Mesendoderm (in vitro differentiated cells): ENCODE results near the gene CRACR2A.
A peak's percentile ranks its signal among the peaks of the same experiment; 100 is the strongest.

ENCODE experiments used
- DNase-seq: peaks from one replicate; pipeline ENCODE4 v3.0.0; 2013
- H2AK5ac ChIP-seq: 2 replicates; pipeline ENCODE4 v1.6.1; 2013; ENCODE audit warnings: low read length, inconsistent platforms
- H2BK120ac ChIP-seq: 2 replicates; pipeline ENCODE4 v1.6.1; 2013; ENCODE audit warnings: low read depth, mild to moderate bottlenecking, low read length, moderate library complexity, mixed read lengths
- H2BK15ac ChIP-seq: replicated peaks from 2 replicates; pipeline ENCODE4 v1.6.1; 2013; ENCODE audit warnings: low read depth, mild to moderate bottlenecking, moderate library complexity
- H2BK5ac ChIP-seq: 2 replicates; pipeline ENCODE4 v1.6.1; 2013; ENCODE audit warnings: low read length, inconsistent platforms
- H3K18ac ChIP-seq: 2 replicates; pipeline ENCODE4 v1.6.1; 2013; ENCODE audit warnings: mild to moderate bottlenecking, low read length, mixed read lengths
- H3K23ac ChIP-seq: one replicate; pipeline ENCODE4 v1.6.1; 2013; ENCODE audit warnings: low read length
- H3K27ac ChIP-seq: 2 replicates; pipeline ENCODE4 v1.5.1; 2013; ENCODE audit warnings: low read depth, mild to moderate bottlenecking, inconsistent platforms, low read length, moderate library complexity
- H3K27me3 ChIP-seq: 2 replicates; pipeline ENCODE4 v1.6.1; 2013; ENCODE audit warnings: low read length, control low read depth, mild to moderate bottlenecking, inconsistent platforms; ENCODE audit not compliant: insufficient read depth, poor library complexity
- H3K36me3 ChIP-seq: 2 replicates; pipeline ENCODE4 v1.6.1; 2013; ENCODE audit warnings: low read length, inconsistent platforms; ENCODE audit not compliant: control insufficient read depth, insufficient read depth
- H3K4ac ChIP-seq: one replicate; pipeline ENCODE4 v1.6.1; 2013; ENCODE audit warnings: low read depth, mild to moderate bottlenecking, low read length, moderate library complexity
- H3K4me1 ChIP-seq: 2 replicates; pipeline ENCODE4 v1.6.1; 2013; ENCODE audit warnings: low read depth, low read length, inconsistent platforms; ENCODE audit not compliant: control insufficient read depth
- H3K4me2 ChIP-seq: 2 replicates; pipeline ENCODE4 v1.6.1; 2013; ENCODE audit warnings: low read length
- H3K4me3 ChIP-seq: 2 replicates; pipeline ENCODE4 v1.5.1; 2013; ENCODE audit warnings: mild to moderate bottlenecking, low read length
- H3K56ac ChIP-seq: one replicate; pipeline ENCODE4 v1.6.1; 2013; ENCODE audit warnings: low read length
- H3K79me1 ChIP-seq: 2 replicates; pipeline ENCODE4 v1.6.1; 2013; ENCODE audit warnings: low read length, inconsistent platforms
- H3K79me2 ChIP-seq: 2 replicates; pipeline ENCODE4 v1.6.1; 2013; ENCODE audit warnings: mild to moderate bottlenecking, low read length; ENCODE audit not compliant: control insufficient read depth, insufficient read depth
- H3K9ac ChIP-seq: 2 replicates; pipeline ENCODE4 v1.6.1; 2013; ENCODE audit warnings: low read length, inconsistent platforms
- H4K5ac ChIP-seq: one replicate; pipeline ENCODE4 v1.6.1; 2013; ENCODE audit warnings: low read length
- H4K8ac ChIP-seq: one replicate; pipeline ENCODE4 v1.6.1; 2013; ENCODE audit warnings: low read depth, mild to moderate bottlenecking, control low read depth, low read length, moderate library complexity
- WGBS: extraction: QIAGEN DNeasy Blood & Tissue Kit; methylation state at CpG from one replicate; pipeline ENCODE4 v1.1.7; 2013; ENCODE audit warnings: low lambda C conversion rate, missing lambda C conversion rate; ENCODE audit not compliant: insufficient coverage; ENCODE audit errors: extremely low coverage; 5-methylcytosine and 5-hydroxymethylcytosine counted together

Gene CRACR2A

DNA sequence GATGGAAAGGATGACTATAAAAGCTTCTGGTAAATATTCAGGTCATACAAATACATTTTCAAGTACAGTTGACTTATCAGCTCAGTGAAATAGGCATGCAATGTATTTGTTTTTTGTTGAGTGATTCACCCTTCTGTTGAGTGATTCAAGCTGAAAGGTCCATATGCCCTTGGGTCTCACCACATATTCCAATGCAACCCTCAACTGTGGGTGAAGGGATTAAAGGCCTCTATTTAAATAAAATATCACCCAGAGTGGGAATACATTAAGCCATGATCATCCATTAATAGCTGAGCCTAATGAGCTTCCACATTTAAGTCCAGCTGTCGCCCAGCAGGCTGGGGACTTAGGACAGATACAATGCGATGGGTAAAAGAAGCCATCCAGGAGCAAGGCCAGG, 120.2 kb downstream of the CRACR2A start:
- no peaks in the 10 kb centered on the region for H3K27me3 ChIP-seq
- DNase-seq, result no peak
- H3K27ac ChIP-seq, result no peak overlapping the region
- no peak overlapping the region for H2BK15ac ChIP-seq
- no peak overlapping the region for H4K5ac ChIP-seq
- H3K79me2 ChIP-seq, result no peaks in the 10 kb centered on the region
- H4K8ac ChIP-seq, result no peak overlapping the region
- no peak overlapping the region for H3K4me3 ChIP-seq
- no peak overlapping the region for H3K4ac ChIP-seq
- H3K4me1 ChIP-seq, result no peaks in the 10 kb centered on the region
- no peak overlapping the region for H3K23ac ChIP-seq
- no peak overlapping the region for H2BK5ac ChIP-seq
- no peaks in the 10 kb centered on the region for H3K36me3 ChIP-seq
- no peak overlapping the region for H3K56ac ChIP-seq
- no peak overlapping the region for H3K18ac ChIP-seq
- WGBS, result no CpG with 5 or more reads among the region's 2 CpGs
- H2BK120ac ChIP-seq, result no peak overlapping the region
- no peak overlapping the region for H2AK5ac ChIP-seq
- H3K79me1 ChIP-seq, result no peaks in the 10 kb centered on the region
- H3K9ac ChIP-seq, result no peak overlapping the region
- no peak overlapping the region for H3K4me2 ChIP-seq

DNA sequence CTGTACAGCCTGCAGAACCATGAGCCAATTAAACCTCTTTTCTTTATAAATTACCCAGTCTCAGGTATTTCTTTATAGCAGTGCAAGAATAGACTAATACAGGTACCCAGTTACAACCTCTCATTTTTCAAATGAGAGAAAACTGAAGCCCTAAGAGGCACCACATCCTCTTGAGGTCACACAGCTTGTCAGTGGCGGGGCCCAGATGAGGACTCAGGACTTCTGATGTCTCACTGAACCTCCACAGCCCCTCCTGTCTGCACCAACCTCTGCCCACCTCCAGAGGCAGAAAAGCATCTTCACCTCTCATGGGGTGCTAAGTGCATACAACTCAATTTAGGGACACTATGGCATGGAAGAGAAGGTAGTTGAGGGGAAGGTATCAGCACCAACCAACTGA, 120.7 kb downstream of the CRACR2A start:
- no peaks in the 10 kb centered on the region for H3K79me1 ChIP-seq
- no peak overlapping the region for H3K4me3 ChIP-seq
- no peak overlapping the region for H2AK5ac ChIP-seq
- no peaks in the 10 kb centered on the region for H3K27me3 ChIP-seq
- no peak overlapping the region for H2BK5ac ChIP-seq
- no peak overlapping the region for H4K5ac ChIP-seq
- H3K23ac ChIP-seq, result no peak overlapping the region
- no peak overlapping the region for H3K18ac ChIP-seq
- no peak overlapping the region for H2BK15ac ChIP-seq
- WGBS, result no CpG with 5 or more reads among the region's 1 CpG
- no peak overlapping the region for H3K4ac ChIP-seq
- H3K4me1 ChIP-seq, result no peaks in the 10 kb centered on the region
- no peak overlapping the region for H3K9ac ChIP-seq
- no peaks in the 10 kb centered on the region for H3K36me3 ChIP-seq
- no peak overlapping the region for H4K8ac ChIP-seq
- no peak overlapping the region for H3K56ac ChIP-seq
- DNase-seq, result no peak
- H3K4me2 ChIP-seq, result no peak overlapping the region
- H3K27ac ChIP-seq, result no peak overlapping the region
- no peak overlapping the region for H2BK120ac ChIP-seq
- no peaks in the 10 kb centered on the region for H3K79me2 ChIP-seq

DNA sequence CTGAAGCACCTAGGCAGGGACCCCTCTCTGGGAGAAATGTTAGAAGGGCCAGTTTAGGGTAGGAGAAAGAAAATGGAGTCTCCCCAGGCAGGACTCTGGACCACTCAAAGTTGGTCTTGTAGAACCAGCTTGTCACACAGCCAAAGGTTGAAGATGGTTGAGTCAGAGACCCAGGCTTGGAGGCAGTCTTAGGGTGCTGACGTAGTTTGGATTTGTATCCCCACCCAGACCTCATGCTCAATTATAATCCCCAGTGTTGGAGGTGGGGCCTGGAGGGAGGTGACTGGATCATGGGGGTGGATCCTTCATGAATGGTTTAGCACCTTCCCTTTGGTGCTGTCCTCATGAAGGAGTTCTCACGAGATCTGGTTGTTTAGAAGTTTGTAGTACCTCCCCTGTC, 121.2 kb downstream of the CRACR2A start:
- no peaks in the 10 kb centered on the region for H3K27me3 ChIP-seq
- WGBS, result no CpG with 5 or more reads among the region's 2 CpGs
- no peaks in the 10 kb centered on the region for H3K36me3 ChIP-seq
- no peak overlapping the region for H2BK120ac ChIP-seq
- H3K56ac ChIP-seq, result no peak overlapping the region
- no peak for DNase-seq
- H3K27ac ChIP-seq, result no peak overlapping the region
- no peak overlapping the region for H2BK15ac ChIP-seq
- H3K4me1 ChIP-seq, result no peaks in the 10 kb centered on the region
- no peaks in the 10 kb centered on the region for H3K79me1 ChIP-seq
- no peak overlapping the region for H2AK5ac ChIP-seq
- H3K4ac ChIP-seq, result no peak overlapping the region
- H2BK5ac ChIP-seq, result no peak overlapping the region
- no peak overlapping the region for H3K4me2 ChIP-seq
- no peak overlapping the region for H3K9ac ChIP-seq
- H3K4me3 ChIP-seq, result no peak overlapping the region
- H4K5ac ChIP-seq, result no peak overlapping the region
- H3K79me2 ChIP-seq, result no peaks in the 10 kb centered on the region
- H4K8ac ChIP-seq, result no peak overlapping the region
- no peak overlapping the region for H3K23ac ChIP-seq
- no peak overlapping the region for H3K18ac ChIP-seq

DNA sequence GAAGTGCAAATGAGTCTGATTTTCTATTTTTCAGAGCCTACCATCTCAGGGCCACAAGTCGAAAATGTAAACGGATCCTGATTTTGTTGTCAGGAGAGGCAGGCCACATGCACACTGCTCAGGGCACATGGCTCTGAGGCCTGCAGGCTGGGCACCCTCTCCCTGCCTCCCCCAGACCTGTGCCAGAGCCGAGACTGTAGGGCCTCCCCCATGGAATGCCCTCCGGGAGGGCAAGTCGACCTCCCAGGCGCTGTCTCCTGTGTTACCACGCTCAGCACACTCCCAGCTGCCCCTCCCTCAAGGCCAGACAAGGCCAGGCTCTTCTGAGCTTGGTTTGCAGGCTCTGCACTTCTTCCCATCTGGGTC, 121.7 kb downstream of the CRACR2A start:
- WGBS, result no CpG with 5 or more reads among the region's 7 CpGs
- no peaks in the 10 kb centered on the region for H3K27me3 ChIP-seq
- no peak overlapping the region for H3K23ac ChIP-seq
- H3K36me3 ChIP-seq, result no peaks in the 10 kb centered on the region
- H3K79me2 ChIP-seq, result no peaks in the 10 kb centered on the region
- H3K56ac ChIP-seq, result no peak overlapping the region
- no peaks in the 10 kb centered on the region for H3K4me1 ChIP-seq
- no peak overlapping the region for H3K27ac ChIP-seq
- no peak overlapping the region for H3K18ac ChIP-seq
- no peak overlapping the region for H3K4ac ChIP-seq
- DNase-seq, result no peak
- H4K5ac ChIP-seq, result no peak overlapping the region
- no peak overlapping the region for H2BK5ac ChIP-seq
- H3K4me2 ChIP-seq, result no peak overlapping the region
- H3K79me1 ChIP-seq, result no peaks in the 10 kb centered on the region
- H2AK5ac ChIP-seq, result no peak overlapping the region
- H2BK120ac ChIP-seq, result no peak overlapping the region
- H4K8ac ChIP-seq, result no peak overlapping the region
- H3K4me3 ChIP-seq, result no peak overlapping the region
- no peak overlapping the region for H2BK15ac ChIP-seq
- no peak overlapping the region for H3K9ac ChIP-seq

DNA sequence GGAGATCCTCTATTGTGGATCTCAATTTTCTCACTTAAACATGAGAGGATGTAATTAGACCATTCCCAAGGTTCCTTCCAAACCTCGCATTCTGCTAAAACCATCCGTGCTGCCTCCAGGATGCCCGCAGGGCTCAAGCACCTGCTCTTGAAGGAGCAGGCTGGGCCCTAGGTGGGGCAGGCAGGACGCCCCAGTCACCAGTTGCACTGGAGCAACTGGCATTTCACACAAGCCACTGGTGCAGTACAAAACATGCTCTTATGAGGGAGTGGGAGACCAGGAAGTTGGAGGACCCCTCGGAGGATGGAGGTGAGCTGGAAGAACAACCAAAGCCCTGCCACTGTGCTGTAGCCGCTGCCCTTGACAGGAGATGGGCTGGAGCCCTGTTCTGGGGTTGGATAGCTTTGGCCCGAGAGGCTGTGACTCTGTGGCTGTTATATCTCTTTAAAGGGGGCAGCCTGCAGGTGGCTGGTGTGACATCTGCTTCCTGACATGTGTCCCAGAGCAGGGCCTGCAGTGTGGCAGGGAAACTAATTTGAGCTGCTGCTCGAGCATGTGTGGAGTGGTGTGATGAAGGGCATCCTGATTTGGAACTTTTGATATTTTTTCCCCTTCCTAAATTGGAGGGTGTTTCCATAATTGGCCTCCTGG, 122.2 kb downstream of the CRACR2A start:
- H3K4me2 ChIP-seq, result no peak overlapping the region
- H4K8ac ChIP-seq, result no peak overlapping the region
- no peak overlapping the region for H2BK15ac ChIP-seq
- H4K5ac ChIP-seq, result no peak overlapping the region
- no CpG with 5 or more reads among the region's 8 CpGs for WGBS
- no peak overlapping the region for H3K56ac ChIP-seq
- H3K36me3 ChIP-seq, result no peaks in the 10 kb centered on the region
- DNase-seq, result no peak
- no peak overlapping the region for H3K4me3 ChIP-seq
- no peak overlapping the region for H2BK120ac ChIP-seq
- H3K79me1 ChIP-seq, result no peaks in the 10 kb centered on the region
- no peak overlapping the region for H3K23ac ChIP-seq
- H3K27me3 ChIP-seq, result no peaks in the 10 kb centered on the region
- H3K4me1 ChIP-seq, result no peaks in the 10 kb centered on the region
- no peak overlapping the region for H3K4ac ChIP-seq
- no peak overlapping the region for H2AK5ac ChIP-seq
- no peaks in the 10 kb centered on the region for H3K79me2 ChIP-seq
- no peak overlapping the region for H2BK5ac ChIP-seq
- H3K9ac ChIP-seq, result no peak overlapping the region
- H3K27ac ChIP-seq, result no peak overlapping the region
- H3K18ac ChIP-seq, result no peak overlapping the region

DNA sequence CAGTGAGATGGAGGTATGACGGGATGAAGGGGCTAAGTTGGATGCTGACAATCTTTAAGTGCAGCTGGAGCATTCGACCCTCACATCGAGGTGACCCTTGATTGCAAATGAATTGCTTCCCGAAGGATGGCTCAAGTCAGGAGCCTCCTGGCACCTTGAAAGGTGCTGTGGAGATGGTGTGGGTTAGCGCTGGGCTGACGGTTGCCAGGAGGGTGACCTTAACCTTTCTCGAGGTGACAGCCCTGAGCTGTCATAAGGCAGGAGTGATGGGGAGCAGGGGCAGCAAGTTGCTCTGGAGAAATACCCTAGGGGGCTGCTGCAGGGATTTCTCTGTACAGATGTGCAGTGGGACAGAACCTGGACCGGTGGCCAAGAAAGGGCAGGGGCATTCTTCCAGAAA, 122.8 kb downstream of the CRACR2A start:
- H2BK120ac ChIP-seq, result no peak overlapping the region
- H3K27me3 ChIP-seq, result no peaks in the 10 kb centered on the region
- H3K79me1 ChIP-seq, result no peaks in the 10 kb centered on the region
- no peak overlapping the region for H3K56ac ChIP-seq
- H4K8ac ChIP-seq, result no peak overlapping the region
- no peak overlapping the region for H2BK5ac ChIP-seq
- no CpG with 5 or more reads among the region's 8 CpGs for WGBS
- H3K23ac ChIP-seq, result peak overlapping the region; percentile 24
- no peak overlapping the region for H3K4me2 ChIP-seq
- no peak overlapping the region for H2BK15ac ChIP-seq
- no peak overlapping the region for H3K4me3 ChIP-seq
- H2AK5ac ChIP-seq, result no peak overlapping the region
- no peak overlapping the region for H3K4ac ChIP-seq
- H3K4me1 ChIP-seq, result no peaks in the 10 kb centered on the region
- H3K18ac ChIP-seq, result no peak overlapping the region
- DNase-seq, result no peak
- H3K79me2 ChIP-seq, result no peaks in the 10 kb centered on the region
- H3K27ac ChIP-seq, result no peak overlapping the region
- H3K36me3 ChIP-seq, result no peaks in the 10 kb centered on the region
- no peak overlapping the region for H3K9ac ChIP-seq
- no peak overlapping the region for H4K5ac ChIP-seq
